ENCODE data around the gene NMRAL1. TPM values are rescaled to one million over a fixed set of nuclear protein-coding genes. Genes with fewer than 3 reads are reported as not detected.

The NMRAL1 gene
- total and polyA plus RNA-seq, 3 experiments from 2014 or later = 63.8 to 75.4 (median 65.8) TPM

DNA sequence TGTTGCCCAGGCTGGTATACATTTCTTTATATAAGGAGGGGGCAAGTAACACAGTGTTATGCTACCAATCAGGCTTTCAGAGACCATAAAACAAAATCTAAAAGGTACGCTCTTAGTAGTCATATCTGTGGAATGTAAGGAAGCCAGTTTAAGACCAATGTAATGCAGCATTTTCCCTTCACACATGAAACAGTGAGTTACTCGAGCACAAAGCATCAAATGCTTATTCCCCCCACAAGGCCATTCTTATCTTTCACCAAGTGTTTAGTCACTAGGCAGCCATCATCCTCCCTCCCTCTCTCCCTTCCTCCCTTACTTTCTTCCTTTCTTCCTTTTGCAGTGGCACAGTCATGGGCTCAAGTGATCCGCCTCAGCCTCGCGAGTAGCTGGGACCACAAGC is 14.6 kb upstream of the NMRAL1 start:
- H3K27ac Mint-ChIP-seq = peak overlapping the region; percentile 90 to 99 (median 94)
- H3K27ac ChIP-seq (ENCODE audit: low read depth, low read length) = peak overlapping the region; percentile 51
- H3K4me1 Mint-ChIP-seq = peaks cover 56 to 76% (median 71%) of the 10 kb centered on the region in 3 donors
- H3K4me3 Mint-ChIP-seq = peak overlapping the region in 6 of 7 donors; percentile 69 to 79 (median 70)
- peaks cover 73% of the 10 kb centered on the region for H3K4me1 ChIP-seq (ENCODE audit: insufficient read depth, low read length)
- no peaks in the 10 kb centered on the region for H3K9me3 ChIP-seq (ENCODE audit: low read length)
- peak overlapping the region; percentile 40 for H3K4me3 ChIP-seq (ENCODE audit: low read length)
- H3K27me3 Mint-ChIP-seq = no peaks in the 10 kb centered on the region
- no peak for DNase-seq
- H3K36me3 ChIP-seq (ENCODE audit: insufficient read depth, low read length) = peaks cover 15% of the 10 kb centered on the region
- no peaks in the 10 kb centered on the region for H3K27me3 ChIP-seq (ENCODE audit: insufficient read depth, low read length, poor library complexity, severe bottlenecking)
- H3K9me3 Mint-ChIP-seq = no peaks in the 10 kb centered on the region
- ChIA-PET CTCF (interaction anchor here (1.3 to 8.0 kb wide), 4 partner anchors 13 to 60 kb away, joined by 4 to 41 read pairs (median 16); partner anchors contain the start of genes HMOX2 and NMRAL1), POLR2A (interaction anchor here (1.0 to 1.1 kb wide), 2 partner anchors 11 to 17 kb away, joined by 4 read pairs; no protein-coding TSS in a partner anchor)
- H3K36me3 Mint-ChIP-seq = peaks cover 0 to 61% (median 18%) of the 10 kb centered on the region in 3 donors

DNA sequence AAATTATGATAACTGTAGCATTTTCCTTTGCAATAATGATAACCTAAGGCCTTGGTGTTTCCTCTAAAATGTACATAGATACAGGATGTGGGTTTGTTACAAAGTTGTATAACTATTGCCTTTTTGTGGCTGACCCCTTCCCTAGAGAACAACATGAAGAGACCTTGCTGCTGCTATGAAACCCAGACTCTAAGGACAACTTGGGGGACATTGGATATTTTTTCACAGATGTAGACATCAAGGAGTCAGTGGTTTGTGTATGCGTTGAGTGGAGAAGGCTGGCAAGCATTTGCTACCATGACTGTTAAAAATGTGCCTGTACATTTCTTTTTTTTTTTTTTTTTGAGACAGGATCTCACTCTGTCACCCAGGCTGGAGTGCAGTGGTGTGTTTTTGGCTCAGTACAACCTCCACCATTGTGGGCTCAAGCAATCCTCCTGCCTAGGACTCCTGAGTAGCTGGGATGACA is 14.1 kb upstream of the NMRAL1 start:
- H3K27me3 ChIP-seq (ENCODE audit: insufficient read depth, low read length, poor library complexity, severe bottlenecking) = no peaks in the 10 kb centered on the region
- H3K9me3 ChIP-seq (ENCODE audit: low read length) = no peaks in the 10 kb centered on the region
- H3K4me1 Mint-ChIP-seq = peaks cover 53 to 74% (median 66%) of the 10 kb centered on the region in 3 donors
- peaks cover 15% of the 10 kb centered on the region for H3K36me3 ChIP-seq (ENCODE audit: insufficient read depth, low read length)
- ChIA-PET POLR2A (interaction anchor here (0.6 to 1.9 kb wide), 7 partner anchors 10 to 60 kb away, joined by 3 to 14 read pairs (median 4); no protein-coding TSS in a partner anchor), CTCF (interaction anchor here (1.6 to 8.0 kb wide), 4 partner anchors 12 to 60 kb away, joined by 4 to 41 read pairs (median 17); partner anchors contain the start of genes HMOX2 and NMRAL1)
- H3K4me3 Mint-ChIP-seq = peak overlapping the region; percentile 51 to 79 (median 70)
- peak overlapping the region; percentile 90 to 99 (median 94) for H3K27ac Mint-ChIP-seq
- H3K27ac ChIP-seq (ENCODE audit: low read depth, low read length) = peak overlapping the region; percentile 51
- DNase-seq = peak in 2 of 5 donors; percentile 76 to 85
- no peaks in the 10 kb centered on the region for H3K9me3 Mint-ChIP-seq
- H3K36me3 Mint-ChIP-seq = peaks cover 0 to 63% (median 18%) of the 10 kb centered on the region in 3 donors
- H3K27me3 Mint-ChIP-seq = no peaks in the 10 kb centered on the region
- peak overlapping the region; percentile 40 for H3K4me3 ChIP-seq (ENCODE audit: low read length)
- peaks cover 69% of the 10 kb centered on the region for H3K4me1 ChIP-seq (ENCODE audit: insufficient read depth, low read length)

DNA sequence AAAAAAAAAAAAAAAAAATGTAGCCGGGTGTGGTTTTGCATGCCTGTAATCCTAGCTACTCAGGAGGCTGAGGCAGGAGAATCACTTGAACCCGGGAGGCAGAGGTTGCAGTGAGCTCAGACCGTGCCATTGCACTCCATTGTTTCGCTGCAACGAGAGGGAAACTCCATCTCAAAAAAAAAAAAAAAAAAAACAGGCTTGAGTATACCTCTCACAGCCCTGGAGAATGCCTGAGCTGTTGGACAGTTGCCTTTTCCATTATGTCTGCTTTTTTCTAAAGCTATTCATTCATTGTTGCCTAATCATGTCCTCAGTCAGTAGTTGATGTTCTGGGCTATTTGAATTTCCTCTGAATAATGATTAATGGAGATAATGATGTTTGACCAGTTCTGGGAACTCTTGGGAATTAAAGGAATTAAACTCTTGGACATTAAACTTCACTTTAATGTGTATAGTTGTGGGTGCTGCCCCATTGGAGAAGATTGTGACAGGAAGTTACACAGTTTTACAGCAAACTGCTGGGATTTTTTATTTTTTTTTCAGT is 13.6 kb upstream of the NMRAL1 start:
- peak overlapping the region; percentile 90 to 99 (median 94) for H3K27ac Mint-ChIP-seq
- no peaks in the 10 kb centered on the region for H3K27me3 ChIP-seq (ENCODE audit: insufficient read depth, low read length, poor library complexity, severe bottlenecking)
- peaks cover 64% of the 10 kb centered on the region for H3K4me1 ChIP-seq (ENCODE audit: insufficient read depth, low read length)
- peak overlapping the region; percentile 51 for H3K27ac ChIP-seq (ENCODE audit: low read depth, low read length)
- H3K4me1 Mint-ChIP-seq = peaks cover 51 to 74% (median 66%) of the 10 kb centered on the region in 3 donors
- H3K4me3 Mint-ChIP-seq = peak overlapping the region; percentile 51 to 79 (median 70)
- POLR2A ChIA-PET = interaction anchor here (0.6 to 1.9 kb wide), 10 partner anchors 9 to 103 kb away, joined by 3 to 14 read pairs (median 4); partner anchors contain the start of gene CORO7
- H3K36me3 ChIP-seq (ENCODE audit: insufficient read depth, low read length) = peaks cover 18% of the 10 kb centered on the region
- H3K27me3 Mint-ChIP-seq = no peaks in the 10 kb centered on the region
- H3K9me3 Mint-ChIP-seq = no peaks in the 10 kb centered on the region
- no peak for DNase-seq
- H3K4me3 ChIP-seq (ENCODE audit: low read length) = peak overlapping the region; percentile 20
- peaks cover 0 to 62% (median 18%) of the 10 kb centered on the region in 3 donors for H3K36me3 Mint-ChIP-seq
- H3K9me3 ChIP-seq (ENCODE audit: low read length) = no peaks in the 10 kb centered on the region
- CTCF ChIA-PET = interaction anchor here (1.6 to 8.0 kb wide), 4 partner anchors 12 to 61 kb away, joined by 4 to 41 read pairs (median 12); partner anchors contain the start of genes HMOX2 and NMRAL1

DNA sequence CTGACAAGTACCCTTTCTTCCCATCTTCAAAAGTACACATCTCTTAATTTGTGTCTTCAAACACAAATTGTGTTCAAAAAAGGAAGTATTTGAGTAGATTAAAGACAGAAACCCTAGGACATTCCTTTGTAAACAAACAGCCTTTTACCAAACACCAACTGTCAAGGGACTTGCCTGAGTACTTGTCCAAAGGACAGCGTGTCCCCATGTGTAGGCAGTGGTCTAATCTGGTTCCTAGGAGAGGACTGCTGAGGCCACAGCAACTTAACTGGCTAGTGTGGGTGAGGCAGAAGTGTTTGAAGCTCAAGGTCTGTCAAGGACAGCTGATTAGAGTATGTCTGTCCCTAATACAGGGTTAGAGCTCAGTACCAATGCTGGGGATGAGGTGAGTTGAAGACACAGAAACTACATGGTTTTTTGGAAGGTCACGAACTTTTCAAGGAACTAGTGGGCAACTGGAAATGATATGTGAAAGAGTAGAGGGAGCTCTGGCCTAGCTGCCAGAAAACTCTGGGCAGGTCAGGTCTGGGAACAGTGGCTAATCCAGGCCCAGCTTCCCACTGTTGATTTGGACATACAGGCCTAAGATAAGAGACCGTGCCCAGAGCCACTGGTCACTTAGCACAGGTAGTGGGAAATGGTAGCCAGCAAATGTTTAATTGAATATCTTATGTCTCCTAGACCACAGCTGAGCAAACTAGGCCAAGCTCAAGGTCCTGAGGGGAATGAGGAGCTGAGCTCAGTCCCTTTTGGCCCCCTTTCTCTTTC is 11.9 kb upstream of the NMRAL1 start:
- H3K27me3 ChIP-seq (ENCODE audit: insufficient read depth, low read length, poor library complexity, severe bottlenecking) = no peaks in the 10 kb centered on the region
- H3K4me1 ChIP-seq (ENCODE audit: insufficient read depth, low read length) = peaks cover 73% of the 10 kb centered on the region
- H3K9me3 ChIP-seq (ENCODE audit: low read length) = no peaks in the 10 kb centered on the region
- CTCF ChIA-PET = interaction anchor here (1.2 to 8.0 kb wide), 6 partner anchors 10 to 45 kb away, joined by 3 to 41 read pairs (median 6); partner anchors contain the start of genes HMOX2 and NMRAL1
- no peak for DNase-seq
- H3K4me3 ChIP-seq (ENCODE audit: low read length) = peak overlapping the region; percentile 16
- POLR2A ChIA-PET = interaction anchor here (0.7 to 1.9 kb wide), 4 partner anchors 10 to 249 kb away, joined by 4 to 14 read pairs (median 5); partner anchors contain the start of gene HMOX2
- peaks cover 0 to 69% (median 18%) of the 10 kb centered on the region in 3 donors for H3K36me3 Mint-ChIP-seq
- H3K27me3 Mint-ChIP-seq = no peaks in the 10 kb centered on the region
- H3K36me3 ChIP-seq (ENCODE audit: insufficient read depth, low read length) = peaks cover 26% of the 10 kb centered on the region
- peak overlapping the region; percentile 17 for H3K27ac ChIP-seq (ENCODE audit: low read depth, low read length)
- H3K4me1 Mint-ChIP-seq = peaks cover 66 to 81% (median 74%) of the 10 kb centered on the region in 3 donors
- no peaks in the 10 kb centered on the region for H3K9me3 Mint-ChIP-seq
- peak overlapping the region; percentile 68 to 98 (median 90) for H3K27ac Mint-ChIP-seq
- peak overlapping the region in 4 of 7 donors; percentile 21 to 44 (median 38) for H3K4me3 Mint-ChIP-seq

DNA sequence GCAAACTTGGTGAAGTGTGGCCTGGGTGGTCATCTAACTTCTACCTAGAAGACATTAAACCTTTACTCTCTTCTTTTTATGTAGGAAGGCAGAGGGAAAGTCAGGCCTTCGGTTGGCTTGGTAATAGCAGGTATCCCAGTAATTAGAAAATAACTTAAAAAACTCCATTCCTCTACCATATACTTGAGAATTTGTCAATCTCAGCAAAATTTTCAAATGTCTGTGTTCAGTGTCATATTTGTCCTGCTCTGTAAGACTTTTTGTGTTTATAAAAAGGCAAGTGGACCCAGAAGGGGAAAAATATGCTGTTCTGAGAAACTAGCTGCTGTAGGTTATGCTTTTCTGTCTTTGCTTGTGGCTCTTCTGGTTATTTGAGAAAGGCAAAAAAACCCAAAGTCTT is 7.5 kb upstream of the NMRAL1 start:
- no peaks in the 10 kb centered on the region for H3K9me3 Mint-ChIP-seq
- CTCF ChIA-PET = interaction anchor here (0.7 to 1.7 kb wide), 3 partner anchors 16 to 178 kb away, joined by 3 to 8 read pairs (median 3); no protein-coding TSS in a partner anchor
- peak overlapping the region in 4 of 7 donors; percentile 12 to 24 (median 22) for H3K4me3 Mint-ChIP-seq
- Histone ChIP-seq H3K4me1 (ENCODE audit: insufficient read depth, low read length) (peaks cover 54% of the 10 kb centered on the region), H3K4me3 (ENCODE audit: low read length) (no peak overlapping the region), H3K27ac (ENCODE audit: low read depth, low read length) (no peak overlapping the region), H3K27me3 (ENCODE audit: insufficient read depth, low read length, poor library complexity, severe bottlenecking) (no peaks in the 10 kb centered on the region), H3K36me3 (ENCODE audit: insufficient read depth, low read length) (peaks cover 26% of the 10 kb centered on the region), H3K9me3 (ENCODE audit: low read length) (no peaks in the 10 kb centered on the region)
- no peaks in the 10 kb centered on the region for H3K27me3 Mint-ChIP-seq
- POLR2A ChIA-PET = no interaction called here
- no peak for DNase-seq
- H3K27ac Mint-ChIP-seq = peak overlapping the region; percentile 1 to 94 (median 76)
- peaks cover 0 to 56% (median 11%) of the 10 kb centered on the region in 3 donors for H3K36me3 Mint-ChIP-seq
- peaks cover 53 to 66% (median 66%) of the 10 kb centered on the region in 3 donors for H3K4me1 Mint-ChIP-seq

DNA sequence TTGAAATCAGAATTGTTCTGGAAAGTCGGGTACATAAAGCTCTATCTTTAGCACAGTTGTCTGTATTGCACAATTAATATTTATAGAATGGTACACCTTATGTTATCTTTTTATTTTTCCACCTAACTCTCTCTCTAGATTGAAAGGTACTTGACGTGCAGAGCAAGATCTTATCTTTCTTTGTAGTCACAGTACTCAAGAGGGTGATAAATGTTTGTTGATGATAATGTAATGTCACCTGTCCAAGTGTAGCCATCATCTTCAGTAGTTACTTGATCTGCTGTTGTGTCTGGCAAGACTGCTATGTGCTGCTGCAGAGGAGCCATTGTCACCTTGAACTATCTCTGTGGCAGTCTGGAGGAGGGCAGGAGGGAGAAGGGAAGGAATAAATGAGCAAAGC is 7.1 kb upstream of the NMRAL1 start:
- Histone ChIP-seq H3K27ac (ENCODE audit: low read depth, low read length) (no peak overlapping the region), H3K4me3 (ENCODE audit: low read length) (no peak overlapping the region), H3K4me1 (ENCODE audit: insufficient read depth, low read length) (peaks cover 50% of the 10 kb centered on the region), H3K9me3 (ENCODE audit: low read length) (no peaks in the 10 kb centered on the region), H3K36me3 (ENCODE audit: insufficient read depth, low read length) (peaks cover 26% of the 10 kb centered on the region), H3K27me3 (ENCODE audit: insufficient read depth, low read length, poor library complexity, severe bottlenecking) (no peaks in the 10 kb centered on the region)
- Mint-ChIP-seq H3K36me3 (peaks cover 0 to 57% (median 11%) of the 10 kb centered on the region in 3 donors), H3K9me3 (no peaks in the 10 kb centered on the region), H3K27me3 (no peaks in the 10 kb centered on the region), H3K4me1 (peaks cover 50 to 64% (median 63%) of the 10 kb centered on the region in 3 donors), H3K27ac (peak overlapping the region; percentile 1 to 94 (median 76)), H3K4me3 (peak overlapping the region in 6 of 7 donors; percentile 9 to 50 (median 22))
- CTCF ChIA-PET = interaction anchor here (0.7 to 1.7 kb wide), 3 partner anchors 16 to 178 kb away, joined by 3 to 8 read pairs (median 3); no protein-coding TSS in a partner anchor
- POLR2A ChIA-PET = interaction anchor here (0.7 kb wide), 1 partner anchor 22 kb away, joined by 3 read pairs; no protein-coding TSS in a partner anchor
- no peak for DNase-seq

DNA sequence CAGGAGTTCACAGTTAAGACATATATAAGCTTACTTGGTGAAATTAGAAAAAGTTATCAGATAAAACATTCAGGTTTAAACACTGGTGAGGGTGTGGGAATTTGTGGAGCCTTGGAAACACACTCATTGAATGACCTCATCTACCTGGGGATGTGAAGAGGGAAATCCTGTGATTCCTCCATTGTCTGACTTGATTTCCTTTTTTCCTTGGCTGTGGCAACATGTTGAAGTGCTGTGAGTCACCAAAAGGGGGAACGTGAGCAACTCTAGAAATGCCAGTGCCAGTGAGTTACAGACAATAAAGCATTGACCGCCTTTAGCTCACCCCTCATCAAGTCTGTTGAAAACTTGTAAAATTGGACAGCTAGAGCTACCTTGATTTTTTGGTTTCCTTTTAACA is 3.5 kb upstream of the NMRAL1 start:
- H3K27me3 Mint-ChIP-seq = no peaks in the 10 kb centered on the region
- peak overlapping the region; percentile 66 to 97 (median 92) for H3K27ac Mint-ChIP-seq
- ChIA-PET POLR2A (interaction anchor here (0.6 to 5.1 kb wide), 6 partner anchors 10 to 71 kb away, joined by 3 to 42 read pairs (median 6); partner anchors contain the start of gene CDIP1), CTCF (interaction anchor here (0.9 to 6.8 kb wide), 14 partner anchors 8 to 146 kb away, joined by 3 to 87 read pairs (median 5); partner anchors contain the start of gene CDIP1)
- H3K4me1 ChIP-seq (ENCODE audit: insufficient read depth, low read length) = peaks cover 59% of the 10 kb centered on the region
- H3K4me3 ChIP-seq (ENCODE audit: low read length) = peak overlapping the region; percentile 55
- H3K36me3 Mint-ChIP-seq = peaks cover 0 to 28% (median 2%) of the 10 kb centered on the region in 3 donors
- H3K27me3 ChIP-seq (ENCODE audit: insufficient read depth, low read length, poor library complexity, severe bottlenecking) = no peaks in the 10 kb centered on the region
- DNase-seq = peak in 1 of 5 donors; percentile 33
- H3K36me3 ChIP-seq (ENCODE audit: insufficient read depth, low read length) = peaks cover 8% of the 10 kb centered on the region
- H3K9me3 ChIP-seq (ENCODE audit: low read length) = no peaks in the 10 kb centered on the region
- H3K27ac ChIP-seq (ENCODE audit: low read depth, low read length) = no peak overlapping the region
- H3K4me1 Mint-ChIP-seq = peaks cover 52 to 65% (median 60%) of the 10 kb centered on the region in 3 donors
- H3K4me3 Mint-ChIP-seq = peak overlapping the region; percentile 92 to 99 (median 93)
- no peaks in the 10 kb centered on the region for H3K9me3 Mint-ChIP-seq
